ENCODE results near the gene FRYL.
"Not testable (repeated sequence)": the region's sequence is repeated elsewhere in the genome, so short reads cannot be mapped to it uniquely, and the experiment has no call there.

FRYL gene

DNA sequence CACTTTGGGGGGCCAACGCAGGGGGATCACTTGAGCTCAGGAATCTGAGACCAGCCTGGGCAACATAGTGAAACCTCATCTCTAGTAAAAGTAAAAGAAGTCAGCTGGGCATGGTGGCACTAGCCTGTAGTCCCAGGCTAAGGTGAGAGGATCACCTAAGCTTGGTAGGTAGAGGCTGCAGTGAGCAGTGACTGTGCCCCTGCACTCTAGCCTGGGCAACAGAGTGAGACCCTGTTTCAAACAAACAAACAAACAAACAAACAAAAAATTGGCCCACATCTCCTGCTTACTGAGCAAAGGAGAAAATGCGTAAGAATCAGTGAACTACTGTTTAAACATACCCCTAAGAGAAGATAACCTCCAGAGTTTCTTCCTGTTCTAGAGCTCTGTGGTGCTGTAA, 85.3 kb downstream of the FRYL start:
- no peak for DNase-seq

DNA sequence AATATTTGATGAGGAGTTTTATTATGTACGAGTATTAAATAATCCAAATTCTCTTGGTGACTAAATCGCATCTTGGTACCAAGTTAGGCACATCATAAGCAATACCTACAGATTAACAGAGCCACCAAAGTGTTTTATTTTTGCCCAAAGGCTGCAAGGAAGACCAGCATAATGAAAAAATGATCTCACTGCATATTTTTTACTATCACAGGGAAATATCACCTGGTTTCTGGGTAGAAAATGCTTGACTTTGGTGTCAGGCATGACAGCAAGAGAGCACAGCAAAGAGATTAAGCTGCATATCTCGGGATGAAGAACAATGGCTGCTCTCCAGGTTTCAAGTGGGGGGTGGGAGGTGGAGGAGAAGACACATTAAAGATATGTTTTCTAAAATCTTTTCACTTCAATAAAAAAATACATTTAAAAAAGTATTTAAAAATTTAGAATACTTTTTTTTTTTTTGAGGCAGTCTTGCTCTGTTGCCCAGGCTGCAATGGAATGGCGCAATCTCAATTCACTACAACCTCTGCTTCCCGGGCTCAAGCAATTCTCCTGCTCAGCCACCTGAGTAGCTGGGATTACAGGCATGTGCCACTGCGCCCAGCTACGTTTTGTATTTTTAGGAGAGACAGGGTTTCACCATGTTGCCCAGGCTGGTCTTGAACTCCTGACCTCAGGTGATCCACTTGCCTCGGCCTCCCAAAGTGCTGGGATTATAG, 86.1 kb downstream of the FRYL start:
- DNase-seq, result no peak

DNA sequence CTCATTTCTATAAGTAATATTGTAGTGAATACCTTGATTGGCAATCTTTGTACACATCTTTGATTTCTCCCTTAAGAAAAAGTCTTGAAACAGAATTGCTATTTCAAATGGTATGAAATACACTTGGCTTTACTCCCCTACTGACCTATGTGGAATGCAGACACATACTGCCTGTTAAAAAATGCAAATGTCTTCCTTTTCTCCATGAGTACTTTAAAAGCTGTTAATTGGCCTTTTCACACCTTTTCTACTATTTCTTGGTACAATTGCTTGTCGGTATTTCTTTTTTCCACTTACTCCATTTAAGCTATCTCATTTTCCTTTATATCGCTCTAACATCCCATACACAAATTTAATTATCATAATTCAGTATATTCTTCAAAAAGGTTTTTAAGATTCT, 87.2 kb downstream of the FRYL start:
- no peak for DNase-seq

DNA sequence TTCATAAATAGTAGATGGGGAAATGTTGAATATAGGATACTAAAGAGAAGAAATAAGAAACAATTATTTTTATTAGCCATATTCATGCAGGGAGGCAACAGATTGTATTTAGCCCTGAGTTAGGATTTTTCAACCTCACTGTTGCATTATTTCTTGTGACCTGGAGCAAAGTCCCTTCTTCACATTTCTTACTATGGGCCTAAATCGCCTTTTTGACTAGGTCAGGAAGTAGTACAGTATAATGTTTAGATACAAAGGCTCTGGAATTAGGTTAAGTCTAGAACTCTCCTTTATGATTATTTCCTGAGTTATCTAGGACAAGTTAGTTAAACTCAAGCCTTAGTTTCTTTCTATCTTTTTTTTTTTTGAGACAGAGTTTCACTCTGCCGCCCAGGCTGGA, 88.0 kb downstream of the FRYL start:
- no peak for DNase-seq

DNA sequence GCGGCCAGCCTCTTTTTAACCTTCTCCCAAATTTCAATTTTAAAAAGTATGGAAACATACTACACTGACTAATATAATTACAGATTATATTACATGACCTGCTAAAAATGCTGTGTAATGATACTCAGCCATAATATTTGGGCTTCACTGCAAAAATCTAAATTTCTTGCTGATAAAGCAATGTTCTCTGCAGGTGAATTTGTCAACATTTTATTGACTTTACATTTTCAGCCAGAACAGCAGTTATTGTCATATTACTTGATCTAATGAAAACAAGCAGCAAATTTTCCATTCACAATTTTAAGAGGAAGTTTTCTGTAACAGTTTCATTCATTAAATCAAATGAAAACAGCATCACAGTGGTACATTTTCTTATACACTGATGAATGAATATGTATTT, 91.1 kb downstream of the FRYL start:
- no peak for DNase-seq

GRCh38 chr4:48687313-48688051, 92.6 kb downstream of the FRYL start:
- DNase-seq, result no peak

GRCh38 chr4:48686369-48686768, 93.7 kb downstream of the FRYL start:
- DNase-seq, result no peak

GRCh38 chr4:48683784-48684666, 96.1 kb downstream of the FRYL start:
- DNase-seq, result no peak

- DNase-seq, result not testable (repeated sequence)
These were observed 97.2 kb downstream of the FRYL start for GRCh38 chr4:48682870-48683269.

DNA sequence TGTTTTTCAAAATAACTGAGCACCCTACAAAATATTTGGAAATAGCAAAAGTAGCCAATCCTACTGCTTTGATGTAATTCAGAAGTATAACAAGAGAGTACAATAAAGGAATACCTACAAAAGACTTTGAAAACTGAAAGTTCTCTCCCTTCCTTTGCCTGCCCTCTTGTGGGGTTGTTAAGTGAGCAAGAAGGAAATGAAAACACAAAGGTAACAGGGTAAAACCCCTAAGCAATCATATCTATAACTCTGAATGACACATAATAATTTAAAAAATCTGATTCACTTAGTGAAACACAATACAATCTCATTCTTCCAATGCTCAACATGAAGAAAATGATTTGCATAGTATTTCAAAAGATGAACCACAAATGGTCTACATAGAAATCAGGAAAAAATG, 98.2 kb downstream of the FRYL start:
- DNase-seq, result no peak

- DNase-seq, result no peak
These were observed 99.1 kb downstream of the FRYL start for GRCh38 chr4:48680848-48681568.

- DNase-seq, result no peak
These were observed 106.5 kb downstream of the FRYL start for GRCh38 chr4:48673537-48673936.

DNA sequence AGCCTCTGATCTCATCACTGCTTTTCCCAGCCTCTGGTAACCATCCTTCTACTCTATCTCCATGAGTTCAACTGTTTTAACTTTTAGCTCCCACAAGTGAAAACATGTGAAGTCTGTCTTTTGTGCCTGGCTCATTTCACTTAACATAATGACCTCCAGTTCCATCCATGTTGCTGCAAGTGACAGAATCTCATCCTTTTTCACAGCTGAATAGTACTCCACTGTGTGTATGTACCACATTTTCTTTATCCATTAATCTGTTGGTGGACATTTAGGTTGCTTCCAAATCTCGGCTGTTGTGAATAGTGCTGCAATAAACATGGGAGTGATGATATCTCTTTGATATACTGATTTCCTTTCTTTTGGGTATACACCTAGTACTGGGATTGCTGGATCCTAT, 109.5 kb downstream of the FRYL start:
- DNase-seq, result no peak

GRCh38 chr4:48669086-48669485, 111.0 kb downstream of the FRYL start:
- DNase-seq, result no peak

DNA sequence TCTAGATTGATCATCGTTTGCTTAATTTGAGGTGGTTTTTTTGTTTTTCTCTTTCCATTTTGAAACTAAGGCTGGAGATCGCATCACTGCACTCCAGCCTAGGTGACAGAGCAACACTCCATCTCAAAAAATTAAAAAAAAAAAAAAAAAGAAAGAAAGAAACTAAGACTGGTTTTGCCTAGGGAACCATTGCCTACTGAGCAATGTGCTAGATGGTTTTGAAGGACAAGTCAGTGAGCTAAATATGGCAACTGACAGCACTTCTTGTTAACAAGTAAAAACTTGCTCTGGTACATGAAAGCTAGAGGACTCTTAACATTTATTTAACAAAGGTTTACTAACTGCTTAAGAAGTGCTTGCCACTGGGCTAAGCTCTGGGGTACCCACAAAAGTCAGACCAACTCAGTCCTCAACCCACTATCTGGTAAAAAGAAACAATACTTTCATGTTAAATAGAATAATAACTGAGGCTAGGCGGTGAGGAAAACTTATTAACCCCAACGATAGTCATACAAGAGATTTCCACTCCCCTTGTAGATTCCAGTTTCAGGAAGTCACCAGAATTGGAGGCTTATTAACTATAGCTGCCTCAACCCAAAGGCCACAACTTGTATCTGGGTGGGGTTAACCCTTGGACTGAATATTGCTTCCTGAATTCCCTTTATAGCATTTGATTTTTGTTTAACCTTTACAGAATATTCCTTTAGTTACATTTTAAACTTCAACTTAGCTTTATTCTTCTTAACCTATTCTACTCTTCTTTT, 111.6 kb downstream of the FRYL start:
- no peak for DNase-seq

GRCh38 chr4:48667148-48667547, 112.9 kb downstream of the FRYL start:
- no peak for DNase-seq

- DNase-seq, result no peak
These were observed 114.4 kb downstream of the FRYL start for GRCh38 chr4:48665555-48666186.

DNA sequence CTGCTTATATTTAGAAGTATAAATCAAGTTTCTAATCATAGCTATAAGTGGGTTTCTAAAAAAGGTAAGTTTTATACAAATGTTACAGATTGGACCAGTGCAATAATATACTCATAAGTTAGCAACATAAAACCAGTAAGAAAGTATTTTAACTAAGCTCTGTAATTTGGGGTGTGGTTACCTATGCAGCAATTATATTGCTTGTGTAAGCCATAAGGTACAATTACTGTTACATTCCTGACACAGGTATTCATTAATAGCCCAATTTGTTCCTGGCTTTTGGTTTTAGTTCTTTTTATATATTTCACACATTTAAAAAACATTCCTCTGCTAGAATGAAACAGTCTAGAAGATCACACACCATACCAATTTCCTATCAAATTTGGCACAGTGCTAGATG, 115.1 kb downstream of the FRYL start:
- DNase-seq, result no peak

GRCh38 chr4:48661391-48661790, 118.7 kb downstream of the FRYL start:
- no peak for DNase-seq

- DNase-seq, result no peak
These were observed 119.7 kb downstream of the FRYL start for GRCh38 chr4:48660347-48660746.

- no peak for DNase-seq
These were observed 125.9 kb downstream of the FRYL start for GRCh38 chr4:48654015-48654664.

Data from effector CD4-positive, alpha-beta T cell (primary cell).